Measurements from ENCODE around the gene HBG1.

DNA sequence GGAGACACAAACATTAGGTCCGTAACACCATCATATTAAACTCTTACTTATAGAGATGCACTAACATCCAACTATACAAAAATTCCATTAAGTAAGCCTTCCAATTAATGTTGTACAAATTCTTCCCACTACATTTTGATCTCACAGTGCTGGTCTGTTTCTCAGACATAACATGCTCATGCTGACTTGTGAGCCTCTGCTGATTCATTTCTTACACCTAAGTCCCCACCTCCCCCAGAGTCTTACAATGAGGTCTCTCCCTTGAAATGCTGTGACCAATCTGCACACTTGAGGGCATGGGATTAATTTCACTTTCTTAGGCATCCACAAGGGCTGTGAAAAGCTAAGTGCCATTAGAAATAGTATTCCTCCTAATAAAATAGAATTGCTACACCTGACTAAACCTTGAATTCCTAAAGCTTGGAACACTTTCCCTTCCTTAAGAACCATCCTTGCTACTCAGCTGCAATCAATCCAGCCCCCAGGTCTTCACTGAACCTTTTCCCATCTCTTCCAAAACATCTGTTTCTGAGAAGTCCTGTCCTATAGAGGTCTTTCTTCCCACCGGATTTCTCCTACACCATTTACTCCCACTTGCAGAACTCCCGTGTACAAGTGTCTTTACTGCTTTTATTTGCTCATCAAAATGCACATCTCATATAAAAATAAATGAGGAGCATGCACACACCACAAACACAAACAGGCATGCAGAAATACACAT, 2.0 kb downstream of the HBG1 start:
- TF ChIP-seq CTCF (IDR thresholded peaks at IDR 0.05; ENCODE audit: insufficient read depth, low read depth, low read length), result no peak
- TF ChIP-seq EZH2 (IDR thresholded peaks at IDR 0.05; ENCODE audit: insufficient read depth, low read length), result no peak

Measured in astrocyte (in vitro differentiated cells and primary cell).